CD4-positive, alpha-beta T cell (primary cell): Measurements from ENCODE around the gene STX18. TPM values are rescaled to one million over a fixed set of nuclear protein-coding genes. Genes with fewer than 3 reads are reported as not detected.

Source experiments
- ATAC-seq: fragments of 200-7000 bp; cut with Tn5 transposase; one replicate; pipeline ENCODE4 v1.10.0; 2022; ENCODE audit warnings: mild to moderate bottlenecking; ENCODE audit not compliant: poor library complexity
- CTCF ChIA-PET: fragments of 350-600 bp; sonication (Branson Sonifier 250); formaldehyde crosslinking; loops from one replicate; lab custom pipeline; 2021; ENCODE audit warnings: antibody characterized with exemption, inconsistent platforms; lab: Charles Lee
- POLR2A ChIA-PET: fragments of 350-600 bp; sonication (Branson Sonifier 250); formaldehyde crosslinking; loops from one replicate; lab custom pipeline; 2021; ENCODE audit warnings: antibody characterized with exemption, inconsistent platforms; lab: Charles Lee
- DNase-seq, 14 experiments: peaks; one replicate each; pipeline ENCODE4 v3.0.0-alpha.2; 2013 to 2020; ENCODE audit warnings: mixed read lengths in 2 of 14
- H3K27ac ChIP-seq, 2 donors: one replicate each; pipeline versions ENCODE4 v1.5.1 to v1.7.0; 2013; ENCODE audit warnings: low read length in 2 of 2, low read depth in 1 of 2, mild to moderate bottlenecking in 1 of 2
- H3K27me3 ChIP-seq, 2 experiments: 1 replicate in 1 of 2; 2 replicates in 1 of 2; pipeline versions ENCODE4 v1.6.1 to v1.7.0; 2013; ENCODE audit warnings: low read length in 2 of 2, control low read depth in 1 of 2, mild to moderate bottlenecking in 1 of 2, moderate library complexity in 1 of 2; ENCODE audit not compliant: insufficient read depth in 2 of 2, control insufficient read depth in 1 of 2
- H3K36me3 ChIP-seq: one replicate; pipeline ENCODE4 v1.6.1; 2013; ENCODE audit warnings: low read length, control low read depth; ENCODE audit not compliant: insufficient read depth
- H3K4me1 ChIP-seq: one replicate; pipeline ENCODE4 v1.6.1; 2013; ENCODE audit warnings: low read length, control low read depth; ENCODE audit not compliant: insufficient read depth
- H3K4me3 ChIP-seq: one replicate; pipeline ENCODE4 v1.5.1; 2013; ENCODE audit warnings: mild to moderate bottlenecking, low read length, moderate library complexity
- H3K9me3 ChIP-seq, 2 experiments: 1 replicate in 1 of 2; 2 replicates in 1 of 2; pipeline versions ENCODE4 v1.6.1 to v1.7.0; 2013; ENCODE audit warnings: low read length in 2 of 2, mild to moderate bottlenecking in 2 of 2, control low read depth in 1 of 2, moderate library complexity in 1 of 2; ENCODE audit not compliant: control insufficient read depth in 1 of 2, insufficient read depth in 1 of 2
- H3K27ac Mint-ChIP-seq: one replicate; pipeline ENCODE4 v1.8.0; 2020; ENCODE audit warnings: mixed read lengths
- H3K27me3 Mint-ChIP-seq: one replicate; pipeline ENCODE4 v1.8.0; 2021; ENCODE audit warnings: mixed read lengths
- H3K36me3 Mint-ChIP-seq: one replicate; pipeline ENCODE4 v1.8.0; 2021; ENCODE audit warnings: low read depth, mixed read lengths
- H3K4me1 Mint-ChIP-seq: one replicate; pipeline ENCODE4 v1.8.0; 2021; ENCODE audit warnings: low read depth, mixed read lengths
- H3K4me3 Mint-ChIP-seq: one replicate; pipeline ENCODE4 v1.8.0; 2020; ENCODE audit warnings: mild to moderate bottlenecking, mixed read lengths
- H3K9me3 Mint-ChIP-seq: one replicate; pipeline ENCODE4 v1.8.0; 2020; ENCODE audit warnings: mixed read lengths
- CTCF ChIP-seq: fragments of 200-600 bp; IDR thresholded peaks from one replicate; pipeline ENCODE4 v1.8.0; 2022; ENCODE audit warnings: antibody characterized with exemption, mild to moderate bottlenecking
- intact Hi-C, 2 experiments: fragments of 100-400 bp; cut with DNase I in 1 of 2; cut with micrococcal nuclease in 1 of 2; formaldehyde crosslinking; loops; one replicate each; pipeline versions ENCODE4 v1.15.1 to v1.9.0; 2023 to 2025; cut with DNase I, micrococcal nuclease
- total RNA-seq, 174 experiments: library from RNA in 2 of 174; stranded (reverse) in 2 of 174; gene quantifications; one replicate each; pipeline ENCODE4 v1.2.3 and lab custom pipeline; 2021 to 2026

The STX18 gene
- total RNA-seq, 2 experiments from 2014 or later = 15.2 to 15.5 TPM

DNA sequence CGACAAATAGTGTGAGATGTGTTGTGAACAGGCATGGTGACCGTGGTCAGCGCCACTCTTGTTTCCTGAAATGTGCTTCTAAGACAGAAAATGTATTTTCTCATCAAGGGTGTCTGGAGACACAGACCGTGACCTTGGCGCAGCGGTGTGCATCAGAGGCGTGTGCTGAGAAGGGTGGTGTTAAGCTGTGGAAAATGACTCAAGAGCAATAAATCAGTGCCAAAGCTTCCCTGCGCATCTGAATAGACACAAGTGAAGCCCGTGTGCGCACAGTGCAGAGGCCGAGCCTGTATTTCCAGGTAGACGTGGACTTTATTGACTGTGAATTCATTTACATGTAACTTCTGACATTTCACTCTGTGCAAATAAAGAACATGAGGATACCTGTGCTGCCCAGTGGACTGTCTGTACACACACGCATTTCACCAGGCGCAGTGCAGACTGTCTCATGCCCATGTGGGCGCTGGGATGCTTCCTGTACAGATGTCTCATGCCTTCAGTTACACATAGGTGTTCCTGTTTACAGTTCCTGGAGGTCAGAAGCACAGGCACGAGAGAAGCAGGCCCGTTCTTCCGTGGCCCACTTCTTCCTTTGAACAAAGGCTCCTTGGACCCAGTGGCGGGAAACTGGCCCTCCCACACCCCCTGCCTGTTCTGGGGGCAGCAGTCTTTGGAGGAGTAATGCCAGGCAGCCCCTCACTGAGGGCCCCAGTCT lies 123.0 kb downstream of the STX18 start:
- ATAC-seq (peak; percentile 65), DNase-seq (peak in 3 of 14 experiments; percentile 8 to 48 (median 32))
- peaks cover 79% of the 10 kb centered on the region for H3K36me3 Mint-ChIP-seq
- Histone ChIP-seq H3K27ac (peak overlapping the region in 1 of 2 donors; percentile 26), H3K9me3 (peaks cover 0 to 15% of the 10 kb centered on the region in 2 experiments), H3K36me3 (peaks cover 33% of the 10 kb centered on the region), H3K4me3 (no peak overlapping the region), H3K27me3 (no peaks in the 10 kb centered on the region), H3K4me1 (peaks cover 27% of the 10 kb centered on the region)
- H3K4me1 Mint-ChIP-seq = peaks cover 37% of the 10 kb centered on the region
- no peaks in the 10 kb centered on the region for H3K27me3 Mint-ChIP-seq
- CTCF ChIA-PET = no interaction called here
- intact Hi-C loops = no loop called here
- H3K9me3 Mint-ChIP-seq = no peaks in the 10 kb centered on the region
- POLR2A ChIA-PET = interaction anchor here (1.0 to 1.3 kb wide), 3 partner anchors 11 to 70 kb away, joined by 3 to 4 read pairs (median 3); partner anchors contain the start of gene NSG1
- peak overlapping the region; percentile 49 for H3K4me3 Mint-ChIP-seq
- TF ChIP-seq CTCF = no peak
- H3K27ac Mint-ChIP-seq = peak overlapping the region; percentile 71

DNA sequence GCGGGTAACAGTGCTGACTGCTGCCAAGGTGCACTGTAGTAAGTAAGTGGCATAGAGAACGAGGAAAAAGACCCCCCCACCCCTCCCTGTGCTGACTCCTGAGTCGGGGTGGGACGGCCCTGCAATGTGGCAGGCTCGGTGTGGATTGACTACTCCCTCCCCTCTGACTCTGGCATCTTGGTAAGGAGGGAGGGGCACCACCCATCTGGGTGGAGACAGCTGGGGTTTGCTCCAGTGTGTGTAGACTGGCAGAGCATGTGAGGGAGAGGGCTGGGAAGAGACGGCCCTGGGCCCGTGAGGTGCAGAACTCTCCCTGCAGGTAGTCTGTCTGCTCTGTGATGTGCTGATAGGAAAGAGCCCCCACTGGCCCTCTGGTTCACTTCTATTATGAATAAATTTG lies 124.0 kb downstream of the STX18 start:
- DNase-seq (peak in 1 of 14 experiments; percentile 28), ATAC-seq (peak; percentile 37)
- ChIA-PET CTCF (no interaction called here), POLR2A (interaction anchor here (1.0 to 1.3 kb wide), 3 partner anchors 10 to 69 kb away, joined by 3 to 4 read pairs (median 3); partner anchors contain the start of gene NSG1)
- Histone ChIP-seq H3K4me1 (peaks cover 27% of the 10 kb centered on the region), H3K27me3 (no peaks in the 10 kb centered on the region), H3K36me3 (peaks cover 24% of the 10 kb centered on the region), H3K27ac (no peak overlapping the region), H3K4me3 (no peak overlapping the region), H3K9me3 (peaks cover 0 to 15% of the 10 kb centered on the region in 2 experiments)
- H3K4me1 Mint-ChIP-seq = peaks cover 37% of the 10 kb centered on the region
- no peaks in the 10 kb centered on the region for H3K9me3 Mint-ChIP-seq
- H3K36me3 Mint-ChIP-seq = peaks cover 75% of the 10 kb centered on the region
- H3K4me3 Mint-ChIP-seq = peak overlapping the region; percentile 49
- TF ChIP-seq CTCF = no peak
- no peaks in the 10 kb centered on the region for H3K27me3 Mint-ChIP-seq
- intact Hi-C loops = no loop called here
- peak overlapping the region; percentile 71 for H3K27ac Mint-ChIP-seq

GRCh38 chr4:4416981-4417380 lies 124.9 kb downstream of the STX18 start:
- ChIA-PET CTCF (no interaction called here), POLR2A (no interaction called here)
- Histone ChIP-seq H3K9me3 (peaks cover 0 to 15% of the 10 kb centered on the region in 2 experiments), H3K36me3 (peaks cover 20% of the 10 kb centered on the region), H3K4me1 (peaks cover 27% of the 10 kb centered on the region), H3K27ac (no peak overlapping the region), H3K4me3 (no peak overlapping the region), H3K27me3 (no peaks in the 10 kb centered on the region)
- H3K36me3 Mint-ChIP-seq = peaks cover 67% of the 10 kb centered on the region
- no peak for ATAC-seq
- H3K27me3 Mint-ChIP-seq = no peaks in the 10 kb centered on the region
- intact Hi-C loops = no loop called here
- no peak overlapping the region for H3K4me3 Mint-ChIP-seq
- peaks cover 37% of the 10 kb centered on the region for H3K4me1 Mint-ChIP-seq
- DNase-seq = peak in 1 of 14 experiments; percentile 19
- no peak for TF ChIP-seq CTCF
- peak overlapping the region; percentile 26 for H3K27ac Mint-ChIP-seq
- no peaks in the 10 kb centered on the region for H3K9me3 Mint-ChIP-seq
